GM18498 (cell line): ENCODE data around the gene BTG1.
"Not testable (repeated sequence)": the region's sequence is repeated elsewhere in the genome, so short reads cannot be mapped to it uniquely, and the experiment has no call there.

Experiments used
- ATAC-seq: cut with Tn5 transposase; IDR thresholded peaks from one replicate; pipeline ENCODE4 v1.9.1; 2021; ENCODE audit warnings: mild to moderate bottlenecking, moderate library complexity; ENCODE audit not compliant: unreplicated experiment

Gene BTG1

DNA sequence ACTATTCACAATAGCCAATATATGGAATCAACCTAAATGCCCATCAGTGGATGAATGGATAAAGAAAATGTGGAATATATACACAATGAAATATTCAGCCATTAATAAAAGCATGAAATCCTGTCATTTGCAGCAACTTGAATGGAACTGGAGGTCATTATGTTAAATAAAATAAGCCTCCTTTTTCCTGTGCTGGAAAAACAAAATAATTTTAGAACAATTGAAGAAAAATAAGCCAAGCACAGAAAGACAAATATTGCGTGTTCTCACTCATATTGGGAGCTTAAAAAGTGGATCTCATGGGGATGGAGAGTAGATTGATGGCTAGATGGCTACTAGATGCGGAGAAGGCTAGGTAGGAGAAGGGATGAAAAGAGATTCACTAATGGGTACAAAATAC is 6.3 kb upstream of the BTG1 start:
- no peak for ATAC-seq

DNA sequence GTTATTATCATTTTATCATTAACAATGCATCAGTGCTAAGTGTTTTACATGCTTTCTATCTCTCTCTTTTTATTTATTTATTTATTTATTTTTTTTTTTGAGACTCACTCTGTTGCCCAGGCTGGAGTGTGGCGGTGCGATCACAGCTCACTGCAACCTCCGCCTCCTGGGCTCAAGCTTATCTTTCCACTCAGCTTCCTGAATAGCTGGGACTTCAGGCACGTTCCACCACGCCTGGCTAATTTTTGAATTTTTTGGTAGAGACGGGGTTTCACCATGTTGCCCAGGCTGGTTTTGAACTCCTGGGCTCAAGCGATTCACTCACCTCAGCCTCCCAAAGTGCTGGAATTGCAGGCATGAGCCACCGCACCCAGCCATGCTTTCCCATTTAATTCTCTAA is 3.9 kb upstream of the BTG1 start:
- ATAC-seq = no peak

DNA sequence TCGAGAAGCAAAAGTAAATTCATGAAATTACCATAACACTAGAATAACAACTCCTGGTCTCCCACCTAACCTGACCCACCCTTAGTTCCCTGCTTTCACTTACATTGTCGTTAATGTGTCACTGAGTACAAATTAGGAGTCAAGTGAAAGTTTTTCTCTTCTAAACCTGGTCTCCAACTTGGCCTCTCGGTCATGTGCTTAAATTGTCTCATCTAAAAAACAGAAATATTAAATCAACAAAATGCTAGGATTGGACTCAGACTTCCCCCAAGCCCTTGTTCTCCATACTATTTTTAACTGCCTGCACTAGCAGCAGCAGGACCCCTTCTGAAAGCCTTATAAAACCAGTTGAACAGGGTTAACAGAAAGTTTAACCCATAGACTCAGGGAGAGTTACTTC is 1.8 kb upstream of the BTG1 start:
- no peak for ATAC-seq

DNA sequence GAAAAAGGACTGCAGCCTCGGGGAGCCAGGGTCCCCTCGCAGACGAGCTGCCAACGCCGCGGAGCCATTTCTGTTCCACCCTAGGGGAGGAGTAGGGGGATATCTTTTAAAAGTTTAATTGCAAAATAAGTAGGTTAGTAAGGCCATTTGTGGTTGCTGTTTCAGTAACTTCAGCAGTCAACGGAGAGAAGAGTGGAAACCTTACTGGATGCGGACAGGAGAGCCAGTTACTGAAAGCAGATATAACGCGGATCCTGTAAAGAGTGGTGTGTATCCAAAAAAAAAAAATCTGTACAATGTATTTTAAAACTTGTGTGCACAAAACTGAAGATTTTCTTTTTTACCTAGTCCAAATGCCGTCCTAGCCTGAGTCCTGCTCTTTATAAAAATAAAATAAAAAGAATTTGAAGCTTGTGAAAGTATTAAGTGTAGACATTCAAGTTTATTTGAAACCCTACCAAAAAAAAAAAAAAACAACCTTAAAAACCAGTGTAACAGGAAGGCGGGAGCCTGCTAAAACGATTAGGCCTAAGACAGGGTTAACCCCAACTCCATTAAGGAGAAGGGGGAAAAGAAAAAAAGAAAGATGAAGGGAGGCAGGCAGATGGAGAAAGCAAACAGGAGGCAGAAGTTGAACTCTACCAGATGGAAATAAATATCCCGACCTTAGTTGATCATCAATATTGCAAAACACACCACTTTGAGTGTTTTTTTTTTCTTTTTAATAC is 1.0 kb upstream of the BTG1 start:
- ATAC-seq = no peak

DNA sequence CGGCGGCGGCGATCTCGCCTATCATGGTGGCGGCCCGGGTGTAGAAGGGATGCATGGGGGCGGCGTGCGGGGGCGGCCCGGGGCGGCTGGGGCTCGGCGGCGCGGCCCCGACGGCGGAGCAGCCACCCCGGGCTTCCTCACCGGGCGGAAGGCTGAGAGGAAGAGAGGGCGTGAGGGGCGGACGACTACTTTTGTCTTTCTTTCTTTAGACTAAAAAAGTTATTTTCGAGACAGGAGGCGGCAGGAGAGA is 240 bp downstream of the BTG1 start:
- ATAC-seq = peak; percentile 15

DNA sequence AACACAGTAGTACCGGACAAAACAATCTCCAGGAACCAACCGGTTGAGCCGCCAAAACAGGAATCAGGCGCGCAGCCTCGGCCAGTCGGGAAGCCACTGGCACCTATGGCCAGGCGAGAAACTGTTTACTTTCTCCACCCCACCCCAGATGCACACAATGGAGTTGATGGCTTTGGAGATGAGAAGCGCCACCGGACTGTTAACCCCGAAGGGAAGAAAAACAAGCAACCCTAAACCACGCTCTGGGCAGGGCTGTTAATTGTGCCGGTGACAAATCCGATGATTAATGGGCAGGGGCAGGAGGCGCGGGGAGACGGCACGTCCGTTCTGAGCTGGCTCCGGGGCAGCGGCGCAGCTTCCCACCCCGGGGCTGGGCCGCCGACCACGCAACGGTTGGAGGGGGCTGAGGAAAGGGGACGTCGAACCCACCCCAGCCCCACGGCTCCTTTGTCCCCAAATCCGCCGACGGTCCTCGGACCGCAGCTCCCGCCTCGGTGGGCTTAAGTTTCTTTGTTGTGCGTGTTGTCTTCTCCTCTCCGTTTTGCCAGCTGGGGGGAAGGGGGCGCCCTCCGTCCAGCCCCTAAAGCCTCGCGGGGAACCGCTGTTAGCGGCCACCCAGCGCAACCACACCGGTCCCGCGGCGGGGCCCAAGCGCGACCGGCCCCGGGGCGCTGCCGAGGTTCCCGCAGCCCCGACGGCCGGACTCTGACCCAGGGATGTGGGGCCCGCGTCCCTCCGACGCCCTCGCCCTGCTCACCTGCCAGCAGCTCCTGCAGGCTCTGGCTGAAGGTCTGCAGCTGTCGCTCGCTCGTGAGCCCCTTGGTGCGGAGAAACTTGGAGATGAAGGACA is 790 bp downstream of the BTG1 start:
- ATAC-seq = peak; percentile 3

DNA sequence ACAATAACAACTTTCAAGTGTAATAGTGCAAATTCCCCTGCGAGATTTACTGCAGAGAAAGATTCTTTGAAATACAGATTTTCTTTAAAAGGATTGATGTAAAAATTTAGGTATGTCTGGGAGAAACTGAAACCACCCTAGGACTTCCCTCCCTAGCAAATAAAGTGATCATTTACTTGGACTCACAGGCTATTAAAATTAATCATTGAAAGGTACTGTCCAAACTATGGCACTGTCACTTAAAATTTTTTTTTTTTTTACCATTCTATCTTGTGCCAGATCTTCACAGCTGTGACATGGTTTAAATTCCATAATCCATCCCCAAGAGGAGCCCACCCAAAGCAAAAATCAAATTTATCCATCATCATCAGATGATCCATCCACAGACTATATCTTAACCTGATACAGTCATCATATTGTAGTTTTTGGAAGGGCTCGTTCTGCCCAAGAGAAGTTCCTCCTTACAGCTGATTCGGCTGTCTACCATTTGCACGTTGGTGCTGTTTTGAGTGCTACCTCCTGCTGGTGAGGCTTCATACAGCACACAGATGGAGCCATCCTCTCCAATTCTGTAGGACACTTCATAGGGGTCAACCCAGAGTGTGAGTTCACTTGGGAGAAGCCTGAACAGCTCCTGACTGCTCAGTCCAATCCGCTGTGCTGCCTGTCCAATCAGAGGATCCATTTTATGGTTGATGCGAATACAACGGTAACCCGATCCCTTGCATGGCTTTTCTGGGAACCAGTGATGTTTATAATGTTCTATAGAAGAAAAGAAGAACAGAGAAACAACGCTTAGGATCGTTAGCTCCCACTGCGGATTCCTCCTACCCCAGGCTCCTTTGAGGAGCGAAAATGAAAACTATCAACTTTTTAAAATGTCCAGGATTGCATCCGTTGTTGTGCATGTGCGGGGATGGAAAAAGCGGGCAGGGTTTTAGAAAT is 1.7 kb downstream of the BTG1 start:
- ATAC-seq = peak; percentile 15

DNA sequence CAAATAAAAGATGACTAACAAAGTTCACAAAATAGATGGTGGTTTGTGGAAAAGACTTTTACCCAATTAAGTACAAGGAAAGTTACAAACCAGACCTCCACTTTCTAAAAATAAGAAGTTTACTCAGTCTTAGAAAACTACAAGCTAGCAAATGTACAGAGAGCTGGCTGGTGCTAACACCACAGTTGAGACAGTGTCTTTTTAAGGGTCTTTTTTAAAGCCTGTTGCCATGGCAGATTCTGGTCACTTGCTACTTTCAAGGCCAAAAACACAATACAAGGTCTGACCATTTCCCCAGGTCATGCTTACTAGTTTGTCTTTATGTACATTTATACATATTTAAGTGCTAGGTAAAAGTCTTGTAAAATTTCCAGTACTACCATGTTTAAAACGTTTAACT is 2.4 kb downstream of the BTG1 start:
- no peak for ATAC-seq

DNA sequence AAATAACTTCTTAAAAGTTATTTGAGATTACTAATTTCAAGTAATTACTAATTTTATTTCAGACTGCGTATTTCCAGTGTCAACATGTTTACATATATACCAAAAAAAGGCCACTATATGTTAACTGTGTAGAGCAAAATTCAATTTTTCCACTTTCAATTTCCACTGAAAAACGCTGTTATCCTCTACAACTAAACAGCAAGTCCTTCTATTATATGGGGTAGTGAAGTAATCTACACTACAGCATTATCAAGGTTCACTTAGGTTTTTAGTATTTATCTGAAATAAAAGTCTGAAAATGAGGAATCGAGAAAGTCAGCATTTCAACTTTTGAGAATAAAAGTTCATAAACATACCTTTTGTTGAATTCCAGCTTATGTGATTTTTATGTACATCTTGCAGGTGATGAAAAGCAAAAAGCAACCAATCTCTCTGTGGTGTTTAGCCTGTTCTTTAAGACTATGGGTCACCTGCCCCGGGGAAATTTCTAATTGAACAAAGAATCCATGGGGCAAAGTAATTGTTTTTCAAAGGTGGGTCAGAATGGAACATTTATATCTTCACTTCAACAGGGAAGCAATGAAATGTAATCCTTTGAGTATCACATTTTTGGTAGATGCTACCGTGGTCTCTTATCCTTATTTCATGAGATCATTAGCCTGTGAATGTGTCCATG is 3.3 kb downstream of the BTG1 start:
- no peak for ATAC-seq

DNA sequence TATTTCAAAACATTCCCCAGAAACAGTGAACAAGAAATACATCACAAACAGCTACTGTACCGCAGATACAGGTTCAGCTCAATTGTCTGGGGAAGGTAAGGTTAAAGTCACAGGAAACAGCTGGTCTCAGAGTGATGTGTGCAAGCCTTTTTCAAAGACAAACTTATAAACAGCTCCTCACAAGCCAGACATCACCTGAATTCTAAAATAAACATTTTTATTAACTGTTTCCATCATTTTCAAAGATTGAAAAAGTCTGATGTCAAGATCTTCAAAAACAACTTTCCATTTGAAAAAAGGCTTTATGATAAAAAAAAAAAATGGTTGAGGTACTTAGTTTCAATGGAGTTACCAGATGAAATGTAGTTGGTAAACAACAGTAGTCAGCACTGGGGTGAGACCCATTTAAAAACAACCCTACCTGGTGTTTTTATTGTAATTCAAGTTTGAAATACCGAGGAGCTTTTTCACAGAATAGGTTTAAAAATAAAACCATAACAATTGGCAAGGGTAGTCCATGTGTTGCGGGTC is 4.0 kb downstream of the BTG1 start:
- no peak for ATAC-seq

DNA sequence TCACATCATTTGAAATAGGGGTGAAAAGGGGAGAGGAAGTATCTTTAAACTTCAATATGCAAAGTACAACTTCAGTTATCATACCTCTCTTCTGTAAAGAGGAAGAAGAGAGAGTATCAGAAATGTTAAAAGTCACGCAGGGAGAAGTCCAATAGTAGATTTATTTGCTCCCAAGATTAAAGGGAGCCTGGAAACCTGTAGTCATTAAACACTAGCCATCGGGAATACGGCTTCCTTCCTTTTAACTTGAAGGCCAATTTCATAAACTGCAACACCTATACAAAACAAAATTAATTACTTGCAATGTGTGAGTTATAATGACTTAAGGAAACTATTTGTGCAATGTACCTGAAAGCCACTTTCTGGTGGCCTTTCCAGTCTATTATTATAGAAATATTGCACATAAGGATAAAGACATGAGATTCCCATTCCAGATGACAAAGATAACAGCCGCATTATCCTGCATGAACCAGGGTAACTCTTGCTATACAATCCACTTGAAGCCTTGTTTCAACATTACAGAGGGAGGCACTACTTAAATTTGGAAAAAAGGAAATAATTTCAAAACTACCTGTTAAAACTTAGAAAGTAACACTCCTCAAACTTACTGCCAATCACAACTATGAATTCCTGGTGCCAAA is 4.6 kb downstream of the BTG1 start:
- no peak for ATAC-seq

DNA sequence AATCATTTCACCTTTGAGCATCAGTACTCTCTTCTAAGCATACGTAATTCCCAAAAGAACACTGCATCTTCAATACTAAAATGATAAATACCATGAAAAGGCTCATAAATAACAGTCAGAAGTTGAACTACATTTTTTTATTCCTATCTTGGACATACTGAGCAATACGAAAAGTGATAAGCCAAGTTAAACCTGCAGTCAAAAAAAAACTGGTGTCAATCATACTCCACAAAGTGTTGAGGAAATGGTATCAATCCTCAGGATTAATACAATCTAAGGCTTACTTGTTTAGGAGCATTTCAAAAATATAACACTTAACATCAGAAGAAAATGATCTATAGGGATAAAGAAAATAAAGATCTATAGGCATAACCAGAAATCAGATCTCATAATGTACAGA is 5.5 kb downstream of the BTG1 start:
- no peak for ATAC-seq

DNA sequence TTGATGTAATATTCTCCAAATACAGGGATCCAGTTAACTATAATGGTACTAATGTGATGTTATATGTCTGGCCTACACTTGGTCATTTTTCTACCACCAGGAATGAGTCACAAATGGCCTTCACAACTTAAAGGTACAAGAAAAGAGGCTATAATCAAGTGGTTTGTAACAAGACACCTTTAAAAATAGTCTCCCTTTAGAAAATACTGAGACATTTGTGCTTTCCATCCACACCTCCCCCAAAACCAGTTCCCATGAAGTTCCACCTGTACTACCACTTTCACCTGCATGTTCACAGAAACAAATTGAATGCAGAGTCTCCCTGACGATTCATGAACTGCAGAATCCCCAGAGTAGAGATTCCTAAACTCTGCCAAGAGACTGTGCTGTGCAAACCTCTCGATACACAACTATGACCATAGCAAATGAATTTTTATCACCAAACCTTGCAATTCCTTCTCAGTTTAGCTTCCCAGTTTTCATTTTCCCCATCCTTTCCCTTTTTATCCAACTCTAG is 6.0 kb downstream of the BTG1 start:
- ATAC-seq = no peak

DNA sequence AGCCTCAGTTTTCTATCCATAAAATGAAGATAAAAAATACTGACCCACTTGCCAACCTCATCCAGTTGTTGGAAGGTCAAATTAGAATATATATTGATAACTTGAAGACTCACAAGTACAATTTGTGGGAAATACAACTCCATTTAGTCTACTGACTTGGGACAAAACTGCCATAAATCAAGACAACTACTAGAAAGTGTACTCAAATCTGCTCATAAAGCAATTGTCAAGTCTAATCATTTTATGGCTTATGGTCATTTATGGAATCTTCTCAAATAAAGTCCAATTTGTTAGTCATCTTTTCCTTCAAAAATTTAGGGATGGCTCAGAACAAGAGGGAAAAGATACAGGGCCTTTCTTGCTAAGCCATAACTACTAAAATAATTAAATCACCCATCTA is 7.0 kb downstream of the BTG1 start:
- ATAC-seq = no peak

DNA sequence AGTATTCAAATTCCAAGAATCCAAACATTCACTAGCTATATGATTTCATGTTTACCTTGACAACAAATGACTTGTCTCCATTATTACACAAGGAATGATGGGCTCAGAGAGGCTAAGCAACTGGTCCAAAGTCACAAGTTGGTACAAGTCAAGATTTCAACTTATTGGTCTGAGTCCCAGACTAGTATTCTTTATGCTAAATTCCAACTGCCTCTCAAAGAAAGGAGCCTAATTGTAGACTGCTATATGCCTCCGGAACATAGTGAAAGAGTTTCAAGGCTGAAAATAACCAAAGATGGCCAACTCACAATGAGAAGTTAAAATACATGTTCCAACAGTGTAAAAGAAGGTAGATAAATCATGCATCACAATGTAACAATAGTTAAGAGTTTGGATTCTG is 7.5 kb downstream of the BTG1 start:
- ATAC-seq = no peak

DNA sequence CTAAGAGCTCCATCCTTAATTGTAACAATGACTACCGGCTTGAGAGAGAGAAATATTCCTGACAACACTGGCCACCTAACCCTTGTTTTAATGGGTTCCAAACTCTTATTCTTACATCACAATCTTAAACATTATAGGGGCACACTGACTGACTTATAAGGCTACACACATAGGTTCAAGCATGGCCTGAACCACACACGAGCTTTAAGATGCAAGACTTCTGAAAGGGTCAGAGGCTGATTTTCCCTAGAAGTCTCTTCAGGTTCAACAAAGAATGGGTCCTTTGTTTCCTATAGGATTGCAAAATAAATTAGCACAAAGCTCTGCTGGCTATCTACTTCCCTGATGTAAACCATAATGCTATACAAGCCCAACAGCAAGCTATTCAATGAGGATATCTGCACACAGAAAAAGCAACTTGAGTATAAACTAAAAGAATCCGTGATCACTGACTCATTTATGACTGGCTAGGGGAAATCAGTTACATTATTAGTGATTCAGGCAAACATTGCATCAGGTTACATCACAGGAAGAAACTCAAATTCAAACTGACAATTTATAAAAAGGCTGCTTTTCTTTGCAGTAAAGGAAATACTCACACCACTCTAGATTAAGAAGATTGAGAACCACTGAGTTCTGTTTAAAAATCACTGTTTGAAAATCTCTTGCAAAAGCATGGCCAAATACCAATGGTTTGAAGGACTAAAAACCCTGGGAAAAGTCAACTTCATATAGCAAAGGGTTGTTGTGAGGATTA is 8.5 kb downstream of the BTG1 start:
- ATAC-seq = no peak

DNA sequence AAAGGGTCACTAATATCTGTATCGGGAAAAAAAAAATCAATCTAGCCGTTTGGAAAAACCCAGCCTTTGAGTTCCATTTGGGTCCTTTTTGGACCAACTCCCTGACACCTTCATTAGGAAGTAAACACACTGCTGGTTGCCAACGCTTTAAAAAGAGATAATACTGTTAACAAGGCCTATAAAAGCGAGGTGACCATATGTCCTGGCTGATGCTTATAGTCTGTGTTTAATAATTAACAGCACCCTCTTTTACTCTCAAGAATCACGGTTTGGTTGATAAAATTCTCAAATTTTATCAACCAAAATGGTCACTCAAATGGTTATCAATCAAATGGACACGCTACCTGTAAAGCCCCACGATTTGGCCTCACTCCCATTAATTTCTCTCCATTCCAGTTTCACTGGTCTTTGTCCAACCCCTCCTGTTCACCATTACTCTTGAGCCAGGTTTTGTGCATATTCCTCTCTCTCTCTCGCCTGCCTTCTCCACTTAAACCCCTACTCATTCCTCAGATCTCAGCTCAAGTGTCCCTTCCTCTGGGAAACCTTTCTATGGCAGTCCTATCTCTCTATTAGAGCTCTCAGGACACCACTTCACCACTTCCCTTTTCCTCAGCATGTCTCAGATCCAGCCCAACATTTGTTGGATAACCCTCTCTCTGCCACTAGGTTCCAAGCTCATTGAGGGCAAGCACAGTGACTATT is 9.5 kb downstream of the BTG1 start:
- no peak for ATAC-seq

DNA sequence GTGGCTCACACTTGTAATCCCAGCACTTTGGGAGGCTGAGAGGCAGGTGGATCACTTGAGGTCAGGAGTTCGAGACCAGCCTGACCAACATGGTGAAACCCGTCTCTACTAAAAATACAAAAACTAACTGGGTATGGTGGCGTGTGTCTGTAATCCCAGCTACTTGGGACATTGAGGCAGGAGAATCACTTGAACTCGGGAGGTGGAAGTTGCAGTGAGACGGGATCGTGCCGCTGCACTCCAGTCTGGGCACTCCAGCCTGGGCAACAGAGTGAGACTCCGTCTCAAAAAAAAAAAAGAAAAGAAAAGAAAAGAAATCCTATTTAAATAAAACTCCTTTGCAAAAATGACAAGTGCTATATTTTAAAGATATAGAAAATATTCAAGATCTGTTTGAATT is 10.1 kb downstream of the BTG1 start:
- not testable (repeated sequence) for ATAC-seq
